ENCODE data around the gene CALR3.
A peak's percentile ranks its signal among the peaks of the same experiment; 100 is the strongest.

Gene CALR3

DNA sequence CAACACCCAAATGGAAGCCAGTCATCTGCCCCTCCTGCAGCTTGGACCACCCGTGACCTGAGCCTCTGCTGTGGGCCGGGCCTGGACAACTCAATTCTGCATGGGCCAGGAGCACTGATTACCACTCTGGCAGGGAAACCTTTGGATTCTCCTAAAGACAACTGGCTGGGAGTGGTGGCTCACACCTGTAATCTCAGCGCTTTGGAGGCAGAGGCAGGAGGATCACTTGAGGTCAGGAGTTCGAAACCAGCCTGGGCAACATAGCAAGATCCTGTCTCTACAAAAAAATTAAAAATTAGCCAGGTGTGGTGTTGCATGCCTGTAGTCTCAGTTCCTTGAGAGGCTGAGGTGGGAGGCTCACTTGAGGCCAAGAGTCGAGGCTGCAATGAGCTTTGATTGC lies 30.7 kb downstream of the CALR3 start:
- Histone ChIP-seq H3K27ac (no peak overlapping the region), H3K4me3 (no peak overlapping the region), H3K27me3 (no peaks in the 10 kb centered on the region), H3K36me3 (peaks cover 6 to 46% (median 11%) of the 10 kb centered on the region in 11 experiments; a peak in 19 of 22 replicates), H3K4me2 (peak overlapping the region in 7 of 11 experiments; percentile 5 to 48 (median 26); a peak in 6 of 22 replicates), H3K9ac (no peak overlapping the region), H3K4me1 (peaks cover 68 to 93% (median 79%) of the 10 kb centered on the region in 10 experiments), H4K20me1 (peaks cover 74 to 100% (median 97%) of the 10 kb centered on the region in 11 experiments; a peak in 21 of 22 replicates), H3K9me3 (replicated peaks in 1 of 11) (no peaks in the 10 kb centered on the region)
- no peak for TF ChIP-seq Cebpa-rat (IDR thresholded peaks at IDR 0.05)

DNA sequence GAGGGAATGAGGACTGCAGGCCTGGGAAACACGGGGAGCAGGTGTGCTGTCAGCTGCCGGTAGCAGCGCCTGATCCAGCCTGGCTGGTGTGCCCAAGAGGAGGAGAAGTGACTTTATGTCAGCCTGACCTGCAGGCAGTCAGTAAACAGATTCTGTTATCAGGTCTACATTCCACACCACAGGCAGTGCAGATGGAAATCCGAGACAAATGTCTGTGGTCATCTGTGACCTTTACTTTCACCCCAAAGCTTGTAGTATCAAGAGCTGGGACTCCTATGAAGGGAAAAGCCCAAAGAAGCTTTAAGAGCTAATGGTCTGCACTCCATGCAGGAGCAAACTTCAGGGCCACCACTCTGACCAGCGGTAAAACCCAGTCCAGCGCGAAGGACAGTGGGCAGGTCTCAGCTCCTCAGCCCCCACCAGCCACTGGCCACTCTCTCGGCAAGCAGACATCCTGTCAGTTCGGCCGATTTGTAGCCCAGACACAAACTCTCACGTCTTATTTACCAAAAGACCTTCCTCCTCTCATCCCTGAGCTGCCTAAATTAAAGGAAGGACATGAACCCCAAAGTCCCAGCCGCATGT lies 31.9 kb downstream of the CALR3 start:
- no peak for TF ChIP-seq Cebpa-rat (IDR thresholded peaks at IDR 0.05)
- peaks cover 66 to 93% (median 79%) of the 10 kb centered on the region in 10 experiments for H3K4me1 ChIP-seq
- peaks cover 78 to 100% (median 98%) of the 10 kb centered on the region in 11 experiments; a peak in 21 of 22 replicates for H4K20me1 ChIP-seq
- no peaks in the 10 kb centered on the region for H3K9me3 ChIP-seq (replicated peaks in 1 of 11)
- no peaks in the 10 kb centered on the region for H3K27me3 ChIP-seq
- H3K36me3 ChIP-seq, result peaks cover 4 to 39% (median 10%) of the 10 kb centered on the region in 11 experiments; a peak in 18 of 22 replicates
- H3K4me3 ChIP-seq, result no peak overlapping the region
- H3K27ac ChIP-seq, result peak overlapping the region in 5 of 11 experiments; percentile 9 to 68 (median 67); a peak in 5 of 22 replicates
- peak overlapping the region in 6 of 11 experiments; percentile 14 to 59 (median 33); a peak in 5 of 22 replicates for H3K9ac ChIP-seq
- H3K4me2 ChIP-seq, result peak overlapping the region in 10 of 11 experiments; percentile 61 to 99 (median 76); a peak in 14 of 22 replicates

DNA sequence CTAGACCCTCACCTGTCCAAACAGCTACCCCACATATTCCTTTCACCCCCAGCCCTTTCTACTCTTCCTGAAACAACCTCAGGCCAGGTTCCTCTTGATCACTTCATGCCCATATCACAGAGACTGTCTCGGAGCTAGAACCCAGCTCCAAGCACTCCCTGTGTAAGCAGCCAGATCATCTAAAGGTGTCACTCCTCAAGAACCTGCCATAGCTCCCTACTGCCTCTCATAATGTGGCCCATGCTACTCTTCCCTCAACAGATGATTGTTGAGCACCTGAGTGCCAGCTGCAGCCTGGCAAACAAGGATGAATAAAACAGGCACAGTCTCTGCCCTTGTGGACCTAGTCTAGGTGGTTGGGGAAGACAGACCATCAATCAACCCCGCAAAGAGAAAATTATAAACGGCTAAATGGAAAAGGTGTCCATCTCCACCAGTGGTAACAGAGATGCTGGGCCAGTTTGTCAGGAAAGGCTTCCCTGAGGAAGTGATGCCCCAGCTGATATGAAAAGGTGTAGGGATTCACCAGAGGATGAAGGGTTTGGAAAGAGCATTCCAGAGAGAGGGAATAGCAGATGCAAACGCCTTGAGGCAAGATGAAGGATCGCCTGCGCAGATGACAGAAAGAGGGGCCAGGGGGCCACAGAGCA lies 32.5 kb downstream of the CALR3 start:
- peaks cover 80 to 100% (median 98%) of the 10 kb centered on the region in 11 experiments; a peak in 21 of 22 replicates for H4K20me1 ChIP-seq
- no peak overlapping the region for H3K4me3 ChIP-seq
- H3K36me3 ChIP-seq, result peaks cover 4 to 38% (median 10%) of the 10 kb centered on the region in 11 experiments; a peak in 17 of 22 replicates
- H3K4me1 ChIP-seq, result peaks cover 66 to 93% (median 79%) of the 10 kb centered on the region in 10 experiments
- H3K27ac ChIP-seq, result peak overlapping the region in 10 of 11 experiments; percentile 35 to 69 (median 64); a peak in 18 of 22 replicates
- no peaks in the 10 kb centered on the region for H3K9me3 ChIP-seq (replicated peaks in 1 of 11)
- H3K27me3 ChIP-seq, result no peaks in the 10 kb centered on the region
- H3K9ac ChIP-seq, result peak overlapping the region in 10 of 11 experiments; percentile 3 to 59 (median 28); a peak in 12 of 22 replicates
- peak overlapping the region; percentile 61 to 99 (median 76) for H3K4me2 ChIP-seq
- TF ChIP-seq Cebpa-rat (IDR thresholded peaks at IDR 0.05), result no peak

DNA sequence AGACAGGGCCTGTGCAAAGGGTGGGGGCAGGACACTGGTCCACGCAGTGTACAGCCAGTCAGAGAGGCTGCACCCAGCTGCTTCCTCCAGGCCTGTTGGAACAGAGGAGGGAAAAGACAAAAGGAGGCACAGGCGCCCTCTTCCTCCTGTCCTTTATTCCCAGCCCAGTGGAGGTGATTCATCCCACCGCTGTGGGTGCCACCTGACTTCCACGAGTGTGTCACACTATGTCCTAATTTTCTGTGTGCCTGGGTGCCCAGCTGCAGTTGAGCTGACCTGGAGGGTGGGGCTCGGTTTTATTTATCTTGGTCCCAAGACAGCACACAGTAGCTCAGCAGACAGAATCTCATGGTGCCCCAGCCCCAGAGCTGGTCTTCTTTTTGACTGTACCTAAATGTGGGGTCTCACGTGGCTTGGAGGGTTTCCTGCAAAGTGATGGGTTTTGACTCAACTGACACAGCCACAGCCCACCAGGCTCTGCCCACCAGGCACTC lies 33.2 kb downstream of the CALR3 start:
- TF ChIP-seq Cebpa-rat (IDR thresholded peaks at IDR 0.05), result no peak
- Histone ChIP-seq H3K4me3 (no peak overlapping the region), H3K4me2 (peak overlapping the region; percentile 61 to 99 (median 76)), H3K9ac (peak overlapping the region in 10 of 11 experiments; percentile 2 to 59 (median 25); a peak in 11 of 22 replicates), H3K27me3 (no peaks in the 10 kb centered on the region), H3K36me3 (peaks cover 4 to 37% (median 10%) of the 10 kb centered on the region in 11 experiments; a peak in 17 of 22 replicates), H3K9me3 (replicated peaks in 1 of 11) (no peaks in the 10 kb centered on the region), H3K27ac (peak overlapping the region in 10 of 11 experiments; percentile 35 to 69 (median 64); a peak in 19 of 22 replicates), H3K4me1 (peaks cover 66 to 93% (median 79%) of the 10 kb centered on the region in 10 experiments), H4K20me1 (peaks cover 85 to 100% (median 98%) of the 10 kb centered on the region in 11 experiments; a peak in 21 of 22 replicates)

DNA sequence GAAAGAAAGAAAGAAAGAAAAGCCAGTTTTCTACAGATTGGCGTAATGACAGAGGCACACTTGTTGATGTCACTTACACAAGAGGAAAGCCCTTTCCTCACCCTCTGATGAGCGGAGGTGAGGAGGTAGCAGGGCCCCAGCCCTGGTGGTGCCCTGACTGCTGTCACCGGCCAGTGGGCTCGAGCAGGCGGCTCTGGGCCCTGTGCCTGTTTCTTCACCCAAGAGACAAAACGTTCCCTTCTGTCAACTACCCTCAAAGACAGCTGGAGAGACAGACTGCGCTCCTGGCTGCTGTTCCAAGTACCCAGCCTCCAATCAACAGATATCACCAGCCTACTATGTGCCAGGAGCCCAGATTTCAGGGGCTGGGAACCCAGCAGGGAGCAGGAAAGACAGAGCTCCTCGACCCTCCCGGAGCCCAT lies 34.3 kb downstream of the CALR3 start:
- Histone ChIP-seq H3K4me1 (peaks cover 74 to 95% (median 87%) of the 10 kb centered on the region in 10 experiments), H3K9ac (peak overlapping the region in 10 of 11 experiments; percentile 5 to 57 (median 22); a peak in 13 of 22 replicates), H3K4me2 (peak overlapping the region; percentile 15 to 99 (median 76)), H3K4me3 (no peak overlapping the region), H3K9me3 (replicated peaks in 1 of 11) (no peaks in the 10 kb centered on the region), H3K36me3 (peaks cover 0 to 27% (median 10%) of the 10 kb centered on the region in 11 experiments; a peak in 17 of 22 replicates), H3K27ac (peak overlapping the region in 9 of 11 experiments; percentile 47 to 69 (median 67); a peak in 18 of 22 replicates), H4K20me1 (peaks cover 85 to 100% (median 98%) of the 10 kb centered on the region in 11 experiments), H3K27me3 (no peaks in the 10 kb centered on the region)
- TF ChIP-seq Cebpa-rat (IDR thresholded peaks at IDR 0.05), result no peak

DNA sequence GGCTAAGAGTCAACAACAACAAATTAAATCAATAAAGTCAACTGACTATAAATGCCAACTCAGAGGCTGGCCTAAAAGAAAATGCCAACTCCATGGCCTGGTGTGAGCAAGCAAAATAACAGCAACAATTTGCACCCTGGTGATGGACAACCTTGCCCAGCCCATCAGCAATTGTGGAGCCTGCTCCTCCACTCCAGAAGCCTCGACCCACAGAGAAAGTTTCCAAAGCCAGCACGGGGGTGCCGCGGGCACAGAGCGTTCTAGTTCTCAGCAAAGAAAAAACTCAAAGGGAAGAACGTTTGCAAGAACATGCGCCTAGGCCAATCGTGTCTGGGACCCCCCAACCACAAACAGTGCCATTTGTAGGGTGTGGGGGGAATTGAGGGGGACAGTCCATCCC lies 35.5 kb downstream of the CALR3 start:
- peak overlapping the region in 5 of 11 experiments; percentile 4 to 34 (median 26); a peak in 5 of 22 replicates for H3K9ac ChIP-seq
- no peak overlapping the region for H3K4me3 ChIP-seq
- peaks cover 87 to 100% (median 98%) of the 10 kb centered on the region in 11 experiments for H4K20me1 ChIP-seq
- H3K36me3 ChIP-seq, result peaks cover 0 to 23% (median 8%) of the 10 kb centered on the region in 11 experiments; a peak in 18 of 22 replicates
- TF ChIP-seq Cebpa-rat (IDR thresholded peaks at IDR 0.05), result no peak
- no peaks in the 10 kb centered on the region for H3K27me3 ChIP-seq
- H3K27ac ChIP-seq, result peak overlapping the region in 9 of 11 experiments; percentile 11 to 94 (median 49); a peak in 14 of 22 replicates
- H3K4me1 ChIP-seq, result peaks cover 86 to 100% (median 98%) of the 10 kb centered on the region in 10 experiments
- peak overlapping the region; percentile 6 to 99 (median 94); a peak in 17 of 22 replicates for H3K4me2 ChIP-seq
- no peaks in the 10 kb centered on the region for H3K9me3 ChIP-seq (replicated peaks in 1 of 11)

DNA sequence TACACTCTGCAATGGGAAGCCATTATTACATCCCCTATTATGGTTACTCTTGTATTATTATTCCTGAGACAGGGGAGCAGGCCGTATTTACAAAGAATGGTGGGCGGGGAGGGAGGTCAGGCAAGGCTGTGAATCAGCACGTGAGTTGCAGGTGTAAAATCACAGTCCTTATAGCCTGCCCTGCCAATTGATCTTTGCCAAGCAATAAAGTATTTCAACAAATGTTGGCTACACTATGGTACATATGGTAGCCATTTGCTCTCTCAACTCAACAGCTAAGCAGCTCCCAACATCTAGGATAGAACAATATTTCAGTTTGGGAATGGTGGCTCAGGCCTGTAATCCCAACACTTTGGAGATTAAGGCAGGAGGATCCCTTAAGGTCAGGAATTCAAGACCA lies 36.3 kb downstream of the CALR3 start:
- Histone ChIP-seq H3K9me3 (replicated peaks in 1 of 11) (no peaks in the 10 kb centered on the region), H3K36me3 (peaks cover 0 to 21% (median 1%) of the 10 kb centered on the region in 11 experiments; a peak in 4 of 22 replicates), H3K4me2 (peak overlapping the region; percentile 77 to 100 (median 97); a peak in 19 of 22 replicates), H3K27ac (peak overlapping the region in 5 of 11 experiments; percentile 5 to 94 (median 83); a peak in 7 of 22 replicates), H3K4me3 (no peak overlapping the region), H3K4me1 (peaks cover 93 to 100% (median 99%) of the 10 kb centered on the region in 10 experiments), H4K20me1 (peaks cover 88 to 100% (median 98%) of the 10 kb centered on the region in 11 experiments), H3K9ac (0 out of 22 replicates have a peak overlapping the region, but pooled peaks of 2 of the 11 experiments have one; percentile 6 to 13), H3K27me3 (no peaks in the 10 kb centered on the region)
- TF ChIP-seq Cebpa-rat (IDR thresholded peaks at IDR 0.05), result no peak
